ENCODE data around the gene LHX1. TPM values are rescaled to one million over a fixed set of nuclear protein-coding genes. Genes with fewer than 3 reads are reported as not detected.

The LHX1 gene
- polyA plus RNA-seq, 1 of the 3 experiments (the other 2 are of a cell fraction): not detected

DNA sequence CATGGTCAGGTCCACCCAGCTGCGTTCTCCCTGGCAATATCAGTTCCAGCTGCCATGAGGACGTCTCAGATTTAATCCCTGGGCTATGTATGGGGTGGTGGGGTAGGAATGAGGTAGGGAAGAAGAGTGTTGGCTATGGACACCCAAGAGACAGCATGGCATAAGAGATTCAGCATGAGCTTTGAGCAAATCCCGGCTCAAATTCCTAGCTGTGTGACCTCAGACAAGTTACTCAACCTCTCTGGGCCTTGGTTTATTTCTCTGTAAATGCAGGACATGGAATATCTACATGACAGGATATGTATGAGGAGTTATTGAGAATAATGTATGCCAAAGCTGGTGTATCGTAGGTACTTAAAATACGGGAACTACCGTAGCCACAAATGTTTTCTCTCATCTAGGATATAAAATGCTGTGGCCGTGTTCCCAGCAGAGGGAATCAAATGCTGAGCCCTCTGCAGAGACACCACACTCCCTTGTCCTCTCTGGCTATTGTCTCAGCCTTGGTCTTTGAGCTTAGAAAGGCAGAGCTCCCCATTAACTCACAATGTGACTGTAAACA, 17.8 kb upstream of the LHX1 start:
- no peaks in the 10 kb centered on the region for H3K9me2 ChIP-seq
- POLR2A ChIA-PET: no interaction called here
- H3K79me2 ChIP-seq (ENCODE audit: insufficient read depth): no peaks in the 10 kb centered on the region
- no peak overlapping the region for H3K4me2 ChIP-seq
- no peaks in the 10 kb centered on the region for H3K9me3 ChIP-seq
- H3K9ac ChIP-seq: no peak overlapping the region
- no peaks in the 10 kb centered on the region for H3F3A ChIP-seq (replicated peaks; ENCODE audit: insufficient read depth)
- H3K27me3 ChIP-seq (ENCODE audit: insufficient read depth): no peaks in the 10 kb centered on the region
- no peak overlapping the region for H2AFZ ChIP-seq (ENCODE audit: low read depth)
- H3K4me1 ChIP-seq (ENCODE audit: control insufficient read depth in 1 of 2, insufficient read depth in 2 of 2, low read depth in 1 of 2, low read length in 1 of 2): peaks cover 0 to 10% of the 10 kb centered on the region in 2 experiments; a peak in 1 of 4 replicates
- no peak overlapping the region for H3K27ac ChIP-seq (ENCODE audit: low read depth in 2 of 2, low read length in 1 of 2)
- CTCF ChIA-PET: interaction anchor here (0.7 to 2.3 kb wide), 6 partner anchors 10 to 290 kb away, joined by 3 to 9 read pairs (median 3); no protein-coding TSS in a partner anchor
- no peak for DNase-seq
- TF ChIP-seq, protein P1, sequence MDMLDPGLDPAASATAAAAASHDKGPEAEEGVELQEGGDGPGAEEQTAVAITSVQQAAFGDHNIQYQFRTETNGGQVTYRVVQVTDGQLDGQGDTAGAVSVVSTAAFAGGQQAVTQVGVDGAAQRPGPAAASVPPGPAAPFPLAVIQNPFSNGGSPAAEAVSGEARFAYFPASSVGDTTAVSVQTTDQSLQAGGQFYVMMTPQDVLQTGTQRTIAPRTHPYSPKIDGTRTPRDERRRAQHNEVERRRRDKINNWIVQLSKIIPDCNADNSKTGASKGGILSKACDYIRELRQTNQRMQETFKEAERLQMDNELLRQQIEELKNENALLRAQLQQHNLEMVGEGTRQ (IDR thresholded peaks at IDR 0.05; ENCODE audit: borderline replicate concordance, low read depth, low read length): no peak
- TF ChIP-seq, protein P2, sequence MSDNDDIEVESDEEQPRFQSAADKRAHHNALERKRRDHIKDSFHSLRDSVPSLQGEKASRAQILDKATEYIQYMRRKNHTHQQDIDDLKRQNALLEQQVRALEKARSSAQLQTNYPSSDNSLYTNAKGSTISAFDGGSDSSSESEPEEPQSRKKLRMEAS (IDR thresholded peaks at IDR 0.05; ENCODE audit: low read depth): no peak
- no peak for TF ChIP-seq EZH2phosphoT487 (IDR thresholded peaks at IDR 0.05; ENCODE audit: borderline replicate concordance, low read depth)
- no peak overlapping the region for H3K4me3 ChIP-seq (ENCODE audit: low read depth in 2 of 2, low read length in 1 of 2)
- WGBS (ENCODE audit: low lambda C conversion rate): 78% methylated on average over 7 of the region's 7 CpGs
- H4K20me1 ChIP-seq (ENCODE audit: insufficient read depth): no peaks in the 10 kb centered on the region
- H3K36me3 ChIP-seq (replicated peaks in 1 of 2; ENCODE audit: control insufficient read depth in 1 of 2, insufficient read depth in 2 of 2, low read length in 1 of 2): no peaks in the 10 kb centered on the region

DNA sequence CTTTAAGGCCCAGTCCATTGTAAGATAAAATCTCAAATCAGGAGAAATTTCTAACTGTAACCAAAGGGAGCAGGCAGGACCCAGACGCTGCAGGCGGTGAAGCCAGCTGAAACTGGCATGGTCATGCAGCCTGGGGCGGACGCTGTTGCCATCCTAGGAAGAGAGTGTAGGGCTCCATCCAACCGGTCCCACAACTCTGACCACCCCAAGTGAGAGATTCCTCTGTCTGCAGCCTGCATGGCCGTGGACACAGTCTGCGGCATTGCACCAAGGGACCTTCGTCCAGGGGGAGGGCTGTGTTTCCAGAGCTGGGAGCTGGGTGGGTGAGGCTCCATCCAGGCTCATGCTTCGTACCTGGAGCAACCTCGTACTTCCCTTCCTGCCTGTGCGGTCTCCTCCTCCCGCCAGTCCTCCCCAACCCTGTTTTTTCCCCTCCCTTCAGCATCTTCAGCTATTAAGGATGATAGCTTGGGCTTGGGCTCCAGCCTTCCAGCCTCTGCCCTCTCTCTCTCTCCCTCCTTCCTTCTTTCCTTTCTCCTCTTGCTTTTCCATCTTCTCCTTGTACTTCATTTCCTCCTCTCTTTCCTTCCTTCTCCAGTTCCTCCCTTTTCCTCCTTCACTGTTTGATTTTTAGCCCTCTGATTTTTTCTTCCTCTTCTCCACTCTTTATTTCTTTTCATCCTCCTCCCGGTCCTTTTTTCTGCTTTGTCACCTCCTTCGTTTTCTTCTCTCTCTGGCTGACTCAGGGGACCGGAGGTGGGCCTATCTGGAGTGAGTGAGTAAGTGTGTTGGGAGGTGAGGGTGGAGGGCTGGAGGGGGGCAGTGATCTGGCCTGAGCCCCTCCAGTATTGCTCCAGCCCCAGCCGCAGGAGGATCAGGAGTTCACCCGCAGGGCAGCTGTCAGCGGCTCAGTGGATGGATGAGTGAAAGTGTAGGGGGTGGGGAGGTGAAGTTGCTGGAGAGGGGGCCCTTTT, 17.0 kb upstream of the LHX1 start:
- Histone ChIP-seq H3K36me3 (replicated peaks in 1 of 2; ENCODE audit: control insufficient read depth in 1 of 2, insufficient read depth in 2 of 2, low read length in 1 of 2) (no peaks in the 10 kb centered on the region), H3K79me2 (ENCODE audit: insufficient read depth) (no peaks in the 10 kb centered on the region), H4K20me1 (ENCODE audit: insufficient read depth) (no peaks in the 10 kb centered on the region), H3K4me1 (ENCODE audit: control insufficient read depth in 1 of 2, insufficient read depth in 2 of 2, low read depth in 1 of 2, low read length in 1 of 2) (peaks cover 0 to 10% of the 10 kb centered on the region in 2 experiments; a peak in 1 of 4 replicates), H3K9ac (no peak overlapping the region), H3F3A (replicated peaks; ENCODE audit: insufficient read depth) (no peaks in the 10 kb centered on the region), H3K9me2 (no peaks in the 10 kb centered on the region), H3K9me3 (no peaks in the 10 kb centered on the region), H3K27ac (ENCODE audit: low read depth in 2 of 2, low read length in 1 of 2) (no peak overlapping the region), H3K4me3 (ENCODE audit: low read depth in 2 of 2, low read length in 1 of 2) (no peak overlapping the region), H3K4me2 (no peak overlapping the region), H3K27me3 (ENCODE audit: insufficient read depth) (no peaks in the 10 kb centered on the region), H2AFZ (ENCODE audit: low read depth) (no peak overlapping the region)
- ChIA-PET POLR2A (no interaction called here), CTCF (interaction anchor here (0.7 to 1.2 kb wide), 5 partner anchors 10 to 319 kb away, joined by 3 to 4 read pairs (median 3); no protein-coding TSS in a partner anchor)
- no peak for DNase-seq
- TF ChIP-seq, protein P3, sequence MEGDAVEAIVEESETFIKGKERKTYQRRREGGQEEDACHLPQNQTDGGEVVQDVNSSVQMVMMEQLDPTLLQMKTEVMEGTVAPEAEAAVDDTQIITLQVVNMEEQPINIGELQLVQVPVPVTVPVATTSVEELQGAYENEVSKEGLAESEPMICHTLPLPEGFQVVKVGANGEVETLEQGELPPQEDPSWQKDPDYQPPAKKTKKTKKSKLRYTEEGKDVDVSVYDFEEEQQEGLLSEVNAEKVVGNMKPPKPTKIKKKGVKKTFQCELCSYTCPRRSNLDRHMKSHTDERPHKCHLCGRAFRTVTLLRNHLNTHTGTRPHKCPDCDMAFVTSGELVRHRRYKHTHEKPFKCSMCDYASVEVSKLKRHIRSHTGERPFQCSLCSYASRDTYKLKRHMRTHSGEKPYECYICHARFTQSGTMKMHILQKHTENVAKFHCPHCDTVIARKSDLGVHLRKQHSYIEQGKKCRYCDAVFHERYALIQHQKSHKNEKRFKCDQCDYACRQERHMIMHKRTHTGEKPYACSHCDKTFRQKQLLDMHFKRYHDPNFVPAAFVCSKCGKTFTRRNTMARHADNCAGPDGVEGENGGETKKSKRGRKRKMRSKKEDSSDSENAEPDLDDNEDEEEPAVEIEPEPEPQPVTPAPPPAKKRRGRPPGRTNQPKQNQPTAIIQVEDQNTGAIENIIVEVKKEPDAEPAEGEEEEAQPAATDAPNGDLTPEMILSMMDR (IDR thresholded peaks at IDR 0.05): no peak
- TF ChIP-seq, protein P2 (IDR thresholded peaks at IDR 0.05; ENCODE audit: low read depth): no peak
- TF ChIP-seq FOXM1 (IDR thresholded peaks at IDR 0.05; ENCODE audit: low read depth) (no peak), NRF1 (IDR thresholded peaks at IDR 0.05; ENCODE audit: low read depth, low read length) (no peak), SIN3A (IDR thresholded peaks at IDR 0.05; ENCODE audit: borderline replicate concordance, low read depth, low read length) (no peak), EP300 (IDR thresholded peaks at IDR 0.05; ENCODE audit: borderline replicate concordance in 1 of 2, low read depth in 1 of 2, low read length in 1 of 2) (no peak), ELF1 (IDR thresholded peaks at IDR 0.05) (no peak), YY1 (IDR thresholded peaks at IDR 0.05; ENCODE audit: low read depth) (no peak), TAF1 (IDR thresholded peaks at IDR 0.05; ENCODE audit: borderline replicate concordance, low read depth, low read length) (no peak)
- 65% methylated on average over 13 of the region's 18 CpGs for WGBS (ENCODE audit: low lambda C conversion rate)
